ENCODE results near the gene SASH3. TPM values are rescaled to one million over a fixed set of nuclear protein-coding genes. Genes with fewer than 3 reads are reported as not detected.

SASH3 gene
- total RNA-seq, 1 experiment from 2014 or later = 0.42 TPM

- no peaks in the 10 kb centered on the region for H3K79me2 ChIP-seq (ENCODE audit: insufficient read depth, low read length)
- no peaks in the 10 kb centered on the region for H3K4me1 ChIP-seq (ENCODE audit: control insufficient read depth in 1 of 2, insufficient read depth in 2 of 2, low read length in 2 of 2)
- no peak overlapping the region for H3K27ac ChIP-seq (ENCODE audit: low read depth, low read length)
- ChIA-PET POLR2A (no interaction called here), RAD21 (ENCODE audit: low non-redundant PET in 1 of 2, low total read pairs in 2 of 2, uncharacterized antibody in 2 of 2, unreplicated experiment in 2 of 2) (no interaction called here), CTCF (no interaction called here)
- no peak overlapping the region for H3K4me3 ChIP-seq (replicated peaks in 1 of 2; ENCODE audit: low read depth in 1 of 2, low read length in 2 of 2)
- H3K27me3 ChIP-seq (ENCODE audit: insufficient read depth, low read length) = no peaks in the 10 kb centered on the region
- 0 out of 4 replicates have a peak, but pooled peaks cover 0 to 2% of the 10 kb centered on the region in 2 experiments for H3K36me3 ChIP-seq (ENCODE audit: control insufficient read depth in 1 of 2, insufficient read depth in 2 of 2, low read length in 2 of 2)
- no TSS peak for BruUV-seq (replicated peaks)
- DNase-seq (ENCODE audit: low read depth, low spot score) (no peak), ATAC-seq (no peak)
- H3K4me2 ChIP-seq (ENCODE audit: low read length) = no peak overlapping the region
- TF ChIP-seq EZH2phosphoT487 (IDR thresholded peaks at IDR 0.05; ENCODE audit: borderline replicate concordance) (no peak), ATF3 (IDR thresholded peaks at IDR 0.05) (no peak), JUND (IDR thresholded peaks at IDR 0.05) (no peak)
- no peaks in the 10 kb centered on the region for H4K20me1 ChIP-seq (ENCODE audit: insufficient read depth)
- H3K9me2 ChIP-seq (ENCODE audit: insufficient read depth) = no peaks in the 10 kb centered on the region
- no peaks in the 10 kb centered on the region for H3K9me3 ChIP-seq (ENCODE audit: control insufficient read depth in 1 of 2, insufficient read depth in 1 of 2, low read depth in 1 of 2, low read length in 2 of 2)
- intact Hi-C loops (cut with micrococcal nuclease) = no loop called here
- H2AFZ ChIP-seq (ENCODE audit: low read depth, low read length, poor library complexity, severe bottlenecking) = no peak overlapping the region
- no peak overlapping the region for H3K9ac ChIP-seq (ENCODE audit: low read length)
Observed at GRCh38 chrX:129813662-129814368, 34.1 kb downstream of the SASH3 start.

- H3K27ac ChIP-seq (ENCODE audit: low read depth, low read length) = no peak overlapping the region
- H3K36me3 ChIP-seq (ENCODE audit: control insufficient read depth in 1 of 2, insufficient read depth in 2 of 2, low read length in 2 of 2) = no peaks in the 10 kb centered on the region
- ATAC-seq = no peak
- no peaks in the 10 kb centered on the region for H3K79me2 ChIP-seq (ENCODE audit: insufficient read depth, low read length)
- H2AFZ ChIP-seq (ENCODE audit: low read depth, low read length, poor library complexity, severe bottlenecking) = no peak overlapping the region
- TF ChIP-seq ZBTB33 (IDR thresholded peaks at IDR 0.05; ENCODE audit: extremely low read depth, insufficient replicate concordance, low read length) = no peak
- no peak for TF ChIP-seq EGR1 (IDR thresholded peaks at IDR 0.05; ENCODE audit: low read depth)
- no peak for TF ChIP-seq POLR2AphosphoS5 (IDR thresholded peaks at IDR 0.05; ENCODE audit: low read depth, low read length)
- TF ChIP-seq CBX3 (IDR thresholded peaks at IDR 0.05; ENCODE audit: low read depth) = no peak
- TF ChIP-seq EZH2phosphoT487 (IDR thresholded peaks at IDR 0.05; ENCODE audit: borderline replicate concordance) = no peak
- TF ChIP-seq EZH2 (IDR thresholded peaks at IDR 0.05) = no peak
- no peak for TF ChIP-seq JUND (IDR thresholded peaks at IDR 0.05)
- TF ChIP-seq ATF3 (IDR thresholded peaks at IDR 0.05) = no peak
- TF ChIP-seq SIN3A (IDR thresholded peaks at IDR 0.05; ENCODE audit: low read depth) = no peak
- no peak for TF ChIP-seq CTCF (IDR thresholded peaks at IDR 0.05 in 2 of 3, conservative IDR thresholded peaks at IDR 0.05 in 1 of 3; ENCODE audit: borderline replicate concordance in 1 of 3, insufficient read depth in 1 of 3, low read depth in 2 of 3, low read length in 2 of 3)
- no peak for TF ChIP-seq RAD21 (IDR thresholded peaks at IDR 0.05; ENCODE audit: low read depth)
- TF ChIP-seq FOSL1 (IDR thresholded peaks at IDR 0.05; ENCODE audit: low read depth) = no peak
- TF ChIP-seq ELF1 (IDR thresholded peaks at IDR 0.05; ENCODE audit: borderline replicate concordance, low read depth) = no peak
- TF ChIP-seq YY1 (IDR thresholded peaks at IDR 0.05; ENCODE audit: extremely low read depth, insufficient replicate concordance, low read depth, low read length) = no peak
- H3K9me3 ChIP-seq (ENCODE audit: control insufficient read depth in 1 of 2, insufficient read depth in 1 of 2, low read depth in 1 of 2, low read length in 2 of 2) = no peaks in the 10 kb centered on the region
- no peaks in the 10 kb centered on the region for H3K4me1 ChIP-seq (ENCODE audit: control insufficient read depth in 1 of 2, insufficient read depth in 2 of 2, low read length in 2 of 2)
- BruUV-seq (replicated peaks) = no TSS peak
- intact Hi-C loops (cut with micrococcal nuclease) = no loop called here
- H3K4me2 ChIP-seq (ENCODE audit: low read length) = no peak overlapping the region
- ChIA-PET POLR2A (no interaction called here), CTCF (no interaction called here), RAD21 (ENCODE audit: low non-redundant PET in 1 of 2, low total read pairs in 2 of 2, uncharacterized antibody in 2 of 2, unreplicated experiment in 2 of 2) (no interaction called here)
- DNase-seq (ENCODE audit: low read depth, low spot score) = no peak
- H4K20me1 ChIP-seq (ENCODE audit: insufficient read depth) = no peaks in the 10 kb centered on the region
- no peak overlapping the region for H3K4me3 ChIP-seq (replicated peaks in 1 of 2; ENCODE audit: low read depth in 1 of 2, low read length in 2 of 2)
- no peak overlapping the region for H3K9ac ChIP-seq (ENCODE audit: low read length)
- no peaks in the 10 kb centered on the region for H3K9me2 ChIP-seq (ENCODE audit: insufficient read depth)
- no peaks in the 10 kb centered on the region for H3K27me3 ChIP-seq (ENCODE audit: insufficient read depth, low read length)
Observed at GRCh38 chrX:129818123-129818522, 38.4 kb downstream of the SASH3 start.

Measured in HCT116 (cell line).